ENCODE results near the gene TLR4. TPM values are rescaled to one million over a fixed set of nuclear protein-coding genes. Genes with fewer than 3 reads are reported as not detected.

The TLR4 gene
- total RNA-seq, 1 donor from 2014 or later: 1.7 TPM

DNA sequence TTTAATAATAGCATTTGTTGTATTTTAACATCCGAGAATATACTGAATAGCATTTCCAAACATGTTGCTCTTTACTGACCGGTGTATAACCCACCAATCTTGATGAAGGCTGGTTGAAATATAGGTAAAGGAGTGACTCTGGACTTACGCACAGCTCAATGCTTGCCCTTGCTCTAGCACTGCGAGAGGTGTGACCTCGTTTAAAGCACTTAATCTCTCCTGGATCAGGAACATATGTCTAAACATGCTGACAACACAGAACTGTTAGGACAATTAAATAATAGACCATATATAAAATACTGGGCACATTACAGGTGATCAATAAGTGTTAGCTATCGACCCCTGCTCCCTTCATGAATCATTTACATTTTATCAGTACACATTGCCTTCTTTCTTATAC, 28.3 kb downstream of the TLR4 start:
- no peak for DNase-seq (ENCODE audit: low read depth)
- H3K4me3 ChIP-seq (ENCODE audit: low read depth, low read length): no peak overlapping the region
- TF ChIP-seq, protein P1, sequence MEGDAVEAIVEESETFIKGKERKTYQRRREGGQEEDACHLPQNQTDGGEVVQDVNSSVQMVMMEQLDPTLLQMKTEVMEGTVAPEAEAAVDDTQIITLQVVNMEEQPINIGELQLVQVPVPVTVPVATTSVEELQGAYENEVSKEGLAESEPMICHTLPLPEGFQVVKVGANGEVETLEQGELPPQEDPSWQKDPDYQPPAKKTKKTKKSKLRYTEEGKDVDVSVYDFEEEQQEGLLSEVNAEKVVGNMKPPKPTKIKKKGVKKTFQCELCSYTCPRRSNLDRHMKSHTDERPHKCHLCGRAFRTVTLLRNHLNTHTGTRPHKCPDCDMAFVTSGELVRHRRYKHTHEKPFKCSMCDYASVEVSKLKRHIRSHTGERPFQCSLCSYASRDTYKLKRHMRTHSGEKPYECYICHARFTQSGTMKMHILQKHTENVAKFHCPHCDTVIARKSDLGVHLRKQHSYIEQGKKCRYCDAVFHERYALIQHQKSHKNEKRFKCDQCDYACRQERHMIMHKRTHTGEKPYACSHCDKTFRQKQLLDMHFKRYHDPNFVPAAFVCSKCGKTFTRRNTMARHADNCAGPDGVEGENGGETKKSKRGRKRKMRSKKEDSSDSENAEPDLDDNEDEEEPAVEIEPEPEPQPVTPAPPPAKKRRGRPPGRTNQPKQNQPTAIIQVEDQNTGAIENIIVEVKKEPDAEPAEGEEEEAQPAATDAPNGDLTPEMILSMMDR (conservative IDR thresholded peaks at IDR 0.05; ENCODE audit: low read depth, low read length): no peak

DNA sequence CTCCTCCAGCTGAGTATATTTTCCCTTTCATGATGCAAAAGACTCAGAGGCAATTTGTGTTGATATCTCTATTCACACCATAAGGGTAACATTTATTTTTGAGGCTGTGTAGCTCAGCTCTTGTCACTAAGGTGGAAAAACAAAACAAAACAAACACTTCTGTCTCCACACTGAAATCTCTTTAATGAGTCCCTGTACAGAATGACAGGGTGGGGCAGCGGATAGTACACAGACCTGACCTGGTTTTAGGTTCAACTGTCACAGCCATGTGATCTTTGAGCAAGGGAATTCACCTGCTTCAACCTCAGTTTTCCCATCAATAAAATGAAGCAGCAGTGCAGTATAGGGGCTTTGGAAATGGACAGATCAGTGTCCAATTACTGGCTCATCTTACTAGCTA, 29.3 kb downstream of the TLR4 start:
- DNase-seq (ENCODE audit: low read depth): no peak
- TF ChIP-seq, protein P1 (conservative IDR thresholded peaks at IDR 0.05; ENCODE audit: low read depth, low read length): no peak
- no peak overlapping the region for H3K4me3 ChIP-seq (ENCODE audit: low read depth, low read length)

DNA sequence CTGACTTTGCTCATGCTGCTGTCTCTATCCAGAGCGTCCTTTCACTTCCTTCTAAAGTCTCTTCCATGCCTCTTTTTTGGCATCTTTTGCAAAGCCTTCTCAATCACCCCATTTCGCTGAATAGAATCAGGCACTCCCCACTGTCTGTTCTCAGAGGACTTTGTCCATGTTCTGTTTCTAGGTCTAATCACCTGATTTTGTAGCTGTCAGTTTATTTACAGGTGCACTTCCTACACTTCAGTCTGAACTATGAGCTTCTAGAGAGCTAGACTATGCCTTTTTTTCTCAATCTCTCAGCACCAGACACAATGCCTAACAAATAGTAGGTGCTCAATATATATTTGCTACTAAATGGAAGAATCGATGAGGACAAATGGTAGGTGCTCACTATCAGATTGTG, 29.9 kb downstream of the TLR4 start:
- TF ChIP-seq, protein P1 (conservative IDR thresholded peaks at IDR 0.05; ENCODE audit: low read depth, low read length): no peak
- no peak overlapping the region for H3K4me3 ChIP-seq (ENCODE audit: low read depth, low read length)
- no peak for DNase-seq (ENCODE audit: low read depth)

DNA sequence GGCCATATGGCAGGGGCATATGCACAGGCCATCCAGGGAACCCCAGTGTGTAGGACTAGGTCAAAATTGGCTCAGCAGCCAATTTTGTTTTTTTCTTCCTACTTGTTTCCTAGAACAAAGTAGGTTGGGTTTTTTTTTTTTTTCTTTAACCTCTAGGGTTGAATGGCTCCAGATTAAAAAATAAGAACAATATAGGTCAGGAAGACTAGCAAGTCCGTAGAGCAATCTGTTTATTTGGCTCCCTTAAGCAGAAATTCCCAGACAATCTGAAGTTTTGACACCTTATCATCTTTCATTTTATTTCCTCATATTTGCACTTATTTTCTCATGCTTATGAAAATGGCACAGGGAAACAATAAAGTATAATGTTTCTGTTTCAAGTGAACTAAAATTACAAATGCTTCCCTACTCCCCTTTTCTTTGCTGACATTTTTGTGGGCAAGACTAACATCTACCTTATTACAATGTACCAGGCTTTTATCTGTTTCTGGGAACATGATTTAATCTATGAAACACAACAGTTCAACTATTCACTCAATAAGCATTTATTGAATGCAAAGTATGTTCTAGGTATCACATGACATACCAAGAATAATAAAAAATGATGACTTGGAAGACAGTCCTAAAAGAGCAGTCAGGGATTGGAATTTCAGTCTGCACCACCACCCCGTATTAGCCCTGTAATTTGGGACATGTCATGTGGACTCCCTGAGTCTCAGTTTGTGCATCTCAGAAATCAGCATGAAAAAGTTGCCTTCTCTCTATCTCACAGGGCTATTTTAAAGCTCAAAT, 30.5 kb downstream of the TLR4 start:
- TF ChIP-seq, protein P1 (conservative IDR thresholded peaks at IDR 0.05; ENCODE audit: low read depth, low read length): no peak
- DNase-seq (ENCODE audit: low read depth): no peak
- no peak overlapping the region for H3K4me3 ChIP-seq (ENCODE audit: low read depth, low read length)

DNA sequence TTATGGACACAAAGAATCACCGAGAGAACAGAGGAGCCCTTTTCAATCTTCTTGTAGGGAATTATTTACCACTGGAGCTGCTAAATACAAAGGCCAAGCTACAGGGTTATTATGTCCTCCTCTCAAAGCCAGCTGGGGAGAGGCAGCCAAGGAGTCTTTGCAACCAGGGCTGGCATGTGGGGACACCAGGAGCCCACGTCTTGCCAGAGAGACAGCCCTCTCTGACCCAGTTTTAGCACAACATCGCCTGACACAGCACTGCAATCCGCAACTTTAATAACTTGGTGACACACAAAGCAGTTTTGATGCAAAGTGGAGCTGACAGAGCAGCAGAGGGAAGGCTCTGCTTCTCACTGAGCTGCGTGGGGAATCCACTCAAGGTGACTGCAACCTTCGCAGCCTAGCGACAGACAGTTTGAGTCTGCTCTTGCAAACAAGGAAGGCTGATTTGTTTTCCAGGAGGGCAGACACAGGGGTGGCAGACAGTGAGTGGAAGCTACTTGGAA, 33.6 kb downstream of the TLR4 start:
- H3K4me3 ChIP-seq (ENCODE audit: low read depth, low read length): no peak overlapping the region
- TF ChIP-seq, protein P1 (conservative IDR thresholded peaks at IDR 0.05; ENCODE audit: low read depth, low read length): no peak
- no peak for DNase-seq (ENCODE audit: low read depth)

DNA sequence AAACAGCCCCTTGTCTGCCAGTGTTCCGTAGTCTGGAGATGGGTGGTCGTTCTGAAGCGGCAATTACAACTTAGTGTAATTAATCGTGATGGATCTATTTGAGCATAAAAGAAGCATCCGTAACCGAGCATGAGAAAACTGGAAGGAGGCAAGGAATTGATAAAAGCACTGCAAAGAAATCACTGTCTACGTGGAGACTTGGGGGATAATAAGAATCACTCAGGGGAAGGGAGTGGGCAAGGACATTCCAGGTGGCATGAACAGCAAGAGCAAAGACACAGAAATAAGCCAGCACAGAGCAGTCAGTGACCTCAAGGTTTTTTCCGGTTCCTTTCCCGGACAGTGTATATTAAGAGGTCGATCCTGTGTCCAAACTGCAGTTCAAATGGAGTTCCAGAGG, 35.0 kb downstream of the TLR4 start:
- no peak for DNase-seq (ENCODE audit: low read depth)
- TF ChIP-seq, protein P1 (conservative IDR thresholded peaks at IDR 0.05; ENCODE audit: low read depth, low read length): no peak
- no peak overlapping the region for H3K4me3 ChIP-seq (ENCODE audit: low read depth, low read length)
